ENCODE measurements around the gene TCP11L2. TPM values are rescaled to one million over a fixed set of nuclear protein-coding genes. Genes with fewer than 3 reads are reported as not detected.

The TCP11L2 gene
- total and polyA plus RNA-seq, 9 of the 15 experiments (the other 6 are each of a cell fraction or from before 2014, with no cell fraction given): 0.39 to 4.5 (median 1.3) TPM

DNA sequence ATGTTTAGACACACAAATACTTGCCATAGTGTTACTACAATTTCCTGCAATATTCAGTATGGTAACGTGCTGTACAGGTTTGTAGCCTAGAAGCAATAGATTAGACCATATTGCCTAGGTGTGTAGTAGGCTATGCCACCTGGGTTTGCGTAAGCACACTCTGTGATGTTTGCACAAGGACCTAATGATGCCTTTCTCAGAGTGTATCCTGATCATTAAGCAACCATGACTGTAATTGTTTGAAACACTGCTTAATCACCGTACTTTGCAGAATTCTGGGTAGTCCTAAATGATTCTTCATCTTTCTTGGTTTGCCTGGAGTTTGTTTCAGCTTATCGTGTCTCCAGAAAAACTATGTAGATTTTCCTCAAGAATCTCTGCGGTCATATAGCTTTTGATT is 11.2 kb upstream of the TCP11L2 start (continued):
- no peak for TF ChIP-seq ZBTB11 (CRISPR knock-in tag; IDR thresholded peaks at IDR 0.05)
- TF ChIP-seq ZNF740 (CRISPR knock-in tag; IDR thresholded peaks at IDR 0.05): no peak
- no peak for TF ChIP-seq ZNF740 (tag; IDR thresholded peaks at IDR 0.05)
- no peak for TF ChIP-seq ZNF121 (CRISPR knock-in tag; conservative IDR thresholded peaks at IDR 0.05)

GRCh38 chr12:106292339-106292738 is 10.2 kb upstream of the TCP11L2 start:
- ChIA-PET POLR2A (interaction anchor here (0.9 kb wide), 1 partner anchor 9 kb away, joined by 3 read pairs; no protein-coding TSS in a partner anchor), CTCF (ENCODE audit: low intra/inter-chr PET ratio) (no interaction called here)
- H3K79me2 ChIP-seq (ENCODE audit: control insufficient read depth, insufficient read depth, low read length): no peaks in the 10 kb centered on the region
- in situ Hi-C loops (cut with MboI): no loop called here
- H3K4me2 ChIP-seq (ENCODE audit: insufficient read depth, low read length): no peak overlapping the region
- 28% methylated on average over 5 of the region's 5 CpGs for WGBS (ENCODE audit: insufficient coverage, low coverage, missing lambda C conversion rate)
- H3K9me3 ChIP-seq (replicated peaks; ENCODE audit: control insufficient read depth, insufficient read depth, low read depth, low read length): no peaks in the 10 kb centered on the region
- H2AFZ ChIP-seq (ENCODE audit: low read depth, low read length): no peak overlapping the region
- H3K4me3 ChIP-seq: no peak overlapping the region
- H3K27me3 ChIP-seq (ENCODE audit: control insufficient read depth in 2 of 2, insufficient read depth in 2 of 2, low read length in 2 of 2): no peaks in the 10 kb centered on the region; a peak in 1 of 5 replicates
- ATAC-seq (no peak), FAIRE-seq (no peak), DNase-seq (ENCODE audit: extremely low read depth in 1 of 4, low spot score in 3 of 4) (no peak)
- peaks cover 0 to 21% of the 10 kb centered on the region in 2 experiments; a peak in 2 of 5 replicates for H3K4me1 ChIP-seq (replicated peaks in 1 of 2; ENCODE audit: control insufficient read depth in 2 of 2, insufficient read depth in 2 of 2, low read length in 2 of 2)
- no peaks in the 10 kb centered on the region for H3K36me3 ChIP-seq (ENCODE audit: control insufficient read depth, insufficient read depth, low read length)
- H4K20me1 ChIP-seq (replicated peaks; ENCODE audit: control insufficient read depth, insufficient read depth, low read length): no peaks in the 10 kb centered on the region
- no TSS peak for BruUV-seq (replicated peaks)
- intact Hi-C loops (cut with micrococcal nuclease): no loop called here
- no peak overlapping the region for H3K9ac ChIP-seq (ENCODE audit: insufficient read depth in 1 of 2, low read depth in 2 of 2, low read length in 2 of 2)
- H3K9me1 ChIP-seq (ENCODE audit: control insufficient read depth, insufficient read depth, low read length): no peaks in the 10 kb centered on the region
- no peak overlapping the region for H3K27ac ChIP-seq (ENCODE audit: extremely low read depth, low read depth, low read length)
- TF ChIP-seq FOXP1 (CRISPR knock-in tag; IDR thresholded peaks at IDR 0.05) (no peak), RB1 (IDR thresholded peaks at IDR 0.05; ENCODE audit: low read depth) (no peak), RAD21 (CRISPR knock-in tag; conservative IDR thresholded peaks at IDR 0.05 in 1 of 2, IDR thresholded peaks at IDR 0.05 in 1 of 2) (no peak)
